Lower leg skin (tissue), 4 donors: Measurements from ENCODE around the gene JAKMIP2. TPM values are rescaled to one million over a fixed set of nuclear protein-coding genes. Genes with fewer than 3 reads are reported as not detected.

Experiments used
- DNase-seq, 2 donors: peaks; one replicate each; pipeline ENCODE4 v3.0.0-alpha.2; 2019; ENCODE audit warnings: low spot score in 2 of 2
- H3K4me3 ChIP-seq: fragments of 200-600 bp; sonication (generic); 2 replicates; pipeline ENCODE4 v1.5.1; 2017; ENCODE audit warnings: mild to moderate bottlenecking, low read depth; ENCODE audit not compliant: poor library complexity, severe bottlenecking
- CTCF ChIP-seq, 3 donors: fragments of 450-650 bp; IDR thresholded peaks; one replicate each; pipeline ENCODE4 v1.5.1; 2016; ENCODE audit warnings: antibody characterized with exemption in 3 of 3, mild to moderate bottlenecking in 3 of 3, moderate library complexity in 2 of 3
- POLR2A ChIP-seq, 2 donors: fragments of 450-650 bp; IDR thresholded peaks; one replicate each; pipeline ENCODE4 v1.6.1; 2016 to 2017; ENCODE audit warnings: antibody characterized with exemption in 2 of 2, mild to moderate bottlenecking in 1 of 2, moderate library complexity in 1 of 2
- WGBS, 2 donors: methylation state at CpG; one replicate each; pipeline ENCODE4 v1.1.5; 2018; 5-methylcytosine and 5-hydroxymethylcytosine counted together
- intact Hi-C: fragments of 100-400 bp; cut with DNase I; formaldehyde crosslinking; loops from one replicate; pipeline ENCODE4 v1.15.0; 2023; ENCODE audit warnings: low total_unique reads
- total RNA-seq, 4 donors: library from RNA; depleted of rRNA; stranded (reverse); fragments of >200 nt; gene quantifications; one replicate each; pipeline ENCODE4 v1.1.0, GENCODE V29; 2016

The JAKMIP2 gene
- total RNA-seq, 4 donors from 2014 or later = 0.23 to 0.34 (median 0.23) TPM; not detected in 1

GRCh38 chr5:147701468-147701867 is 81.1 kb downstream of the JAKMIP2 start:
- no peak for DNase-seq
- intact Hi-C loops = no loop called here
- H3K4me3 ChIP-seq = no peak overlapping the region
- no peak for TF ChIP-seq CTCF (IDR thresholded peaks at IDR 0.05)

- intact Hi-C loops = no loop called here
- no peak for DNase-seq
- TF ChIP-seq CTCF (IDR thresholded peaks at IDR 0.05) = no peak
- TF ChIP-seq POLR2A (IDR thresholded peaks at IDR 0.05) = no peak
- H3K4me3 ChIP-seq = no peak overlapping the region
- WGBS, 2 donors = 87 to 93% methylated on average over 3 of the region's 3 CpGs
These were observed 82.9 kb downstream of the JAKMIP2 start for GRCh38 chr5:147699496-147700088.

- DNase-seq = no peak
- intact Hi-C loops = no loop called here
- no peak for TF ChIP-seq CTCF (IDR thresholded peaks at IDR 0.05)
- no peak for TF ChIP-seq POLR2A (IDR thresholded peaks at IDR 0.05)
- no peak overlapping the region for H3K4me3 ChIP-seq
These were observed 85.1 kb downstream of the JAKMIP2 start for GRCh38 chr5:147697380-147697779.

- 82 to 87% methylated on average over 2 of the region's 2 CpGs for WGBS, 2 donors
These were observed 87.8 kb downstream of the JAKMIP2 start for GRCh38 chr5:147694772-147695171.

GRCh38 chr5:147693233-147693632 is 89.3 kb downstream of the JAKMIP2 start:
- TF ChIP-seq CTCF (IDR thresholded peaks at IDR 0.05) (no peak), POLR2A (IDR thresholded peaks at IDR 0.05) (no peak)
- 92 to 95% methylated on average over 1 of the region's 1 CpG for WGBS, 2 donors
- DNase-seq = no peak
- no peak overlapping the region for H3K4me3 ChIP-seq
- intact Hi-C loops = no loop called here

More at GRCh38 chr5:147694772-147695171, 87.8 kb downstream of the JAKMIP2 start:
- H3K4me3 ChIP-seq = no peak overlapping the region
- TF ChIP-seq POLR2A (IDR thresholded peaks at IDR 0.05) (no peak), CTCF (IDR thresholded peaks at IDR 0.05) (no peak)
- intact Hi-C loops = no loop called here
- DNase-seq = no peak

- TF ChIP-seq POLR2A (IDR thresholded peaks at IDR 0.05) (no peak), CTCF (IDR thresholded peaks at IDR 0.05) (no peak)
- intact Hi-C loops = no loop called here
- WGBS, 2 donors = 60 to 69% methylated on average over 3 of the region's 3 CpGs
- no peak for DNase-seq
- no peak overlapping the region for H3K4me3 ChIP-seq
These were observed 91.4 kb downstream of the JAKMIP2 start for GRCh38 chr5:147691130-147691529.
